ENCODE data around the gene PSMD8. TPM values are rescaled to one million over a fixed set of nuclear protein-coding genes. Genes with fewer than 3 reads are reported as not detected.

PSMD8 gene
- total and polyA plus RNA-seq, 2 of the 8 experiments (the other 6 are each of a cell fraction or from before 2014, with no cell fraction given), result 170 to 486 TPM

GRCh38 chr19:38377052-38377451, 2.7 kb downstream of the PSMD8 start:
- Histone ChIP-seq H3K23ac (ENCODE audit: insufficient read length) (no peak overlapping the region), H3K79me2 (ENCODE audit: control insufficient read depth in 1 of 2, insufficient read depth in 2 of 2, low read length in 2 of 2) (peaks cover 0 to 22% of the 10 kb centered on the region in 2 experiments; a peak in 2 of 4 replicates), H3K27me3 (replicated peaks in 1 of 4; ENCODE audit: control insufficient read depth in 3 of 4, extremely low read depth in 1 of 4, insufficient read depth in 3 of 4, low read length in 3 of 4) (no peaks in the 10 kb centered on the region), H2BK120ac (replicated peaks; ENCODE audit: low read depth, low read length) (no peak overlapping the region), H3K9ac (replicated peaks in 1 of 4; ENCODE audit: extremely low read depth in 1 of 4, low read depth in 3 of 4, low read length in 3 of 4) (no peak overlapping the region), H3K79me1 (ENCODE audit: low read depth, low read length) (peaks cover 14% of the 10 kb centered on the region), H3K18ac (ENCODE audit: extremely low read depth, low read length) (no peak overlapping the region), H4K20me1 (replicated peaks in 1 of 2; ENCODE audit: control insufficient read depth in 1 of 2, insufficient read depth in 2 of 2, low read length in 2 of 2) (peaks cover 3 to 9% of the 10 kb centered on the region in 2 experiments), H4K8ac (ENCODE audit: extremely low read depth, insufficient read depth, low read length) (no peak overlapping the region), H4K91ac (replicated peaks; ENCODE audit: insufficient read length, low read length) (no peak overlapping the region), H3K27ac (ENCODE audit: low read depth, low read length) (no peak overlapping the region), H4K5ac (ENCODE audit: insufficient read length, low read depth, low read length) (no peak overlapping the region), H3K4me1 (replicated peaks in 1 of 4; ENCODE audit: control insufficient read depth in 3 of 4, insufficient read depth in 4 of 4, low read length in 3 of 4) (peaks cover 0 to 6% (median 3%) of the 10 kb centered on the region in 4 experiments; a peak in 3 of 7 replicates), H3K9me3 (ENCODE audit: insufficient read depth in 2 of 2, low read depth in 1 of 2, low read length in 1 of 2) (no peaks in the 10 kb centered on the region), H3K14ac (ENCODE audit: insufficient read length) (no peak overlapping the region), H2AK5ac (ENCODE audit: low read depth, low read length) (no peak overlapping the region), H2BK15ac (ENCODE audit: low read length) (no peak overlapping the region), H3K4me2 (ENCODE audit: insufficient read depth in 1 of 2, low read depth in 2 of 2, low read length in 2 of 2) (no peak overlapping the region), H2AFZ (ENCODE audit: low read length) (no peak overlapping the region), H3K56ac (replicated peaks; ENCODE audit: insufficient read length, low read depth, low read length) (no peak overlapping the region), H3K4ac (replicated peaks; ENCODE audit: insufficient read length, low read depth, low read length) (no peak overlapping the region), H2BK5ac (ENCODE audit: low read depth, low read length) (no peak overlapping the region), H2BK12ac (ENCODE audit: low read depth, low read length) (no peak overlapping the region), H3K36me3 (ENCODE audit: control insufficient read depth in 2 of 4, insufficient read depth in 4 of 4, low read length in 3 of 4) (peaks cover 13 to 18% (median 15%) of the 10 kb centered on the region in 4 experiments; a peak in 7 of 8 replicates), H3K4me3 (ENCODE audit: extremely low read depth in 1 of 4, insufficient read depth in 2 of 4, low read depth in 3 of 4, low read length in 4 of 4) (no peak overlapping the region), H3K23me2 (ENCODE audit: low read depth, low read length) (peaks cover 7% of the 10 kb centered on the region; the same call in 1 of the 2 replicates), H2BK20ac (ENCODE audit: low read length) (no peak overlapping the region)
- ChIA-PET POLR2A (ENCODE audit: partially characterized antibody) (interaction anchor here (1.2 to 3.8 kb wide), 3 partner anchors 12 to 60 kb away, joined by 4 to 35 read pairs (median 4); partner anchors contain the start of genes GGN and SPRED3), CTCF (ENCODE audit: partially characterized antibody) (interaction anchor here (1.5 to 5.7 kb wide), 2 partner anchors 41 to 133 kb away, joined by 6 to 28 read pairs; partner anchors contain the start of gene CATSPERG)
- WGBS, 2 experiments (ENCODE audit: extremely low coverage in 1 of 2, insufficient coverage in 1 of 2, insufficient read length in 1 of 2, insufficient replicate concordance in 2 of 2, low coverage in 1 of 2, low lambda C conversion rate in 2 of 2, missing lambda C conversion rate in 1 of 2), result 92% methylated on average over 4 of the region's 4 CpGs; no CpG with 5 or more reads in 1 of the 2 experiments
- FAIRE-seq, result no peak
- DNase-seq (ENCODE audit: low read depth in 1 of 2, low spot score in 2 of 2), result no peak
- TF ChIP-seq EGR1 (IDR thresholded peaks at IDR 0.05; ENCODE audit: borderline replicate concordance, low read depth, low read length), result no peak
- no peak for TF ChIP-seq EZH2 (IDR thresholded peaks at IDR 0.05; ENCODE audit: low read depth, low read length, severe bottlenecking)
- TF ChIP-seq POU5F1 (IDR thresholded peaks at IDR 0.05; ENCODE audit: low read depth, low read length), result no peak
- TF ChIP-seq SIRT6 (IDR thresholded peaks at IDR 0.05; ENCODE audit: low read length), result no peak
- TF ChIP-seq SUZ12 (IDR thresholded peaks at IDR 0.05; ENCODE audit: low read length), result no peak
- no peak for TF ChIP-seq TCF12 (IDR thresholded peaks at IDR 0.05; ENCODE audit: low read depth, low read length)
- no peak for TF ChIP-seq ASH2L (IDR thresholded peaks at IDR 0.05; ENCODE audit: low read length)
- no peak for TF ChIP-seq TAF7 (optimal IDR thresholded peaks at IDR 0.05; ENCODE audit: borderline replicate concordance, low read depth, low read length)
- no peak for TF ChIP-seq CBX5 (IDR thresholded peaks at IDR 0.05; ENCODE audit: low read depth, low read length)
- TF ChIP-seq CREB1 (IDR thresholded peaks at IDR 0.05), result no peak
- TF ChIP-seq SP1 (IDR thresholded peaks at IDR 0.05; ENCODE audit: low read depth, low read length), result no peak
- no peak for TF ChIP-seq HDAC2 (IDR thresholded peaks at IDR 0.05; ENCODE audit: borderline replicate concordance in 1 of 2, low read depth in 2 of 2, low read length in 2 of 2)
- no peak for TF ChIP-seq TAF1 (IDR thresholded peaks at IDR 0.05; ENCODE audit: low read depth, low read length)
- no peak for TF ChIP-seq KDM5A (IDR thresholded peaks at IDR 0.05; ENCODE audit: low read length)
- TF ChIP-seq GTF2F1 (IDR thresholded peaks at IDR 0.05; ENCODE audit: borderline replicate concordance, low read depth, low read length), result no peak

All from H1 (cell line).